Superior temporal gyrus (tissue), 1 donor: ENCODE results near the gene ELL2.
A peak's percentile ranks its signal among the peaks of the same experiment; 100 is the strongest.
"Not testable (repeated sequence)": the region's sequence is repeated elsewhere in the genome, so short reads cannot be mapped to it uniquely, and the experiment has no call there.

Experiments used
- DNase-seq: peaks from one replicate; pipeline ENCODE4 v3.0.0-alpha.2; 2016; ENCODE audit errors: extremely low spot score

Gene ELL2

DNA sequence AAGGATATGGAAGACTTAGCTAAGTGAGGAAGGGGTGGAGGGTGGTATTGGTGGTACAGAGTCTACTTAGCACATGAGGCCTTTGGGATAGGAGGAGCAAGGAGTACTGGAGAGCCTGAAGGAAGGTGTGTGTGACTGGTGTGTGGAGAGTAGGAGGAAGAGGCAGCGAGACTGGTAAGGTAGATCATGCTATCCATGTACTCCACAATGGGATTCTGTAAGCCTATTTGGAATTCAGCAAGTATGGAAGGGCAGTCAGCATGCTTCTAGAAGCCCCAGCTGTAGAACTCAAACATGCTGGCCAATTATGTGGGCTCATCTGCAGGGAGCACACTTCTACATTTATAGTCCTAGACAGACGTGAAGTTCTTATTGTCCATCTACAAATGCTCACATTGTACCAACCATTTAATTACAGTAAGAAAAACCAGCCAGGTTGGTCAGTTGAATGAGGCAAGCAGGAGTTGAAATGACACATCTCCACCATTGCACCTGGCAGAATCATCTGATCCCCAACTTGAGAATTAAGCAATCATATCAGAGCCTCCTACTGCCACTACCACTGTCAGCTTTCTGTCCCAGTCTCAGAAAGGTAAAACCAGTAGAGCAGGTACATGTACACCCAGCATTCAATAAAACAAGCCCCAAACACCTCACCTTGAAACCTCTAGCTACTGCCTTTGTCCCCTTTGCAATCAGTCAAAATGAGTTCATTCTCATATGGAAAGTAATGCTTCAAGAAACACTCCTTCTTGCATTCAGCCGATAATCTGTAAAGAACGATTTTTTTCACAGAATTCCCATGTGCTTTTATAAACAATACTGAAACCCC lies 78.2 kb downstream of the ELL2 start:
- DNase-seq: no peak

DNA sequence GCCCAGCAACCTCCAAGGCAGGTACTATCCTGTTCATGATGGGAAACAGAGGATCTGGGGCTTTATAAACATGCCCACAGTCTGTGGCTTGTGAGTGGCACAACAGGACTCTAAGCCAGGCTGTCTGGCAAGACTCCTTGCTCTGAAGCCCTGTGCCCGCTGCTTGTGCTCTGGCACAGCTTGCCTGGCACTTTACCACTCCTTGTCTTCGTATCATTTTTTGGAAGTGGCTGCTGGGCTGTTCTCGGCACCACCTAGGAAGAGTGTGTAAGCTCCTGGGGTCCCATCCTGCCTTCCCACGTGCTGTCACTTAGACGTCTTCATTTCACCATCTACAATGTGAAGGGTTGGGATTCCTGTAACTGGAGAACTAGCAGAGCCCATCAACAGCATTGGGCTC lies 79.8 kb downstream of the ELL2 start:
- no peak for DNase-seq

DNA sequence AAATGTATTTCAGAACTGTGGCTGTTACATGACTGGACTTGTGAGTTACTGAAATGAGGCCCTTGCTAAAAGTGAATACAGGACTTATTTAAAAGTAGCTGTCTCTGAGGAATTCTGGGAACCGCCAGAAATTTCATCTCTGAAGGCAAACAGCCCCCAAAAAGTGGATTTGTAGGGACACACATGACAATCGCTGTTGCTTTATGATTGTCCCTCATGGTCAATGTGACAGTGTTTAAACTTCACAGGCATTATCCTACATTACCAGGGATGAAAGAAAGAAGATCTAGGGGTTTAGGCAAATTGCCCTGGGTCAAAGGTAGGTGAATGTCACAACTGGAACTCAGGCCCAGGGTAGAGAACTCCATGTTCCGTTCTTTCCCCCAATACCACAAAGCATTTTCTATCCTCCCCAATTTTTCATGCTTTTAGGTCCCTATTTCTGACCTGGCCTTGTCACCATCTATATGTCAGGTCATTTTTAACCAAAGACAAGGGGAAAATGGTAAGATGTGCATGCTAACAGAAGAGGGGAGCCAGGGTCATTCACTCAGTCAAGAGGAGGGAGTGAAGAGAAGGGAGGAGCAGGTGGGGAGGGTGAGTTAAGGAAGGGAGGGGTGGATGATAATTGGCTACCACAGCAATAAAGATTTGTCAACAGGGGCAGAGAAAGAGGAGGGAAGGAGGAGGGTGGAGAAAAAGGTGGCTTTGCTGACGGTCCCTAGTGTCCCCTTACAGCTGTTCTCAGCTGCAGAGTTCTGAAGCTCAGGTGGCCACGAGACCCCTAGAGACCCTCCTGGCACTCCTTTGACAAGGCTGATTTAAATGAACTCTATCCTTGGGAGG lies 81.3 kb downstream of the ELL2 start:
- DNase-seq: no peak

GRCh38 chr5:95879661-95880060 lies 82.0 kb downstream of the ELL2 start:
- DNase-seq: no peak

- no peak for DNase-seq
These were observed 83.0 kb downstream of the ELL2 start for GRCh38 chr5:95878417-95879323.

DNA sequence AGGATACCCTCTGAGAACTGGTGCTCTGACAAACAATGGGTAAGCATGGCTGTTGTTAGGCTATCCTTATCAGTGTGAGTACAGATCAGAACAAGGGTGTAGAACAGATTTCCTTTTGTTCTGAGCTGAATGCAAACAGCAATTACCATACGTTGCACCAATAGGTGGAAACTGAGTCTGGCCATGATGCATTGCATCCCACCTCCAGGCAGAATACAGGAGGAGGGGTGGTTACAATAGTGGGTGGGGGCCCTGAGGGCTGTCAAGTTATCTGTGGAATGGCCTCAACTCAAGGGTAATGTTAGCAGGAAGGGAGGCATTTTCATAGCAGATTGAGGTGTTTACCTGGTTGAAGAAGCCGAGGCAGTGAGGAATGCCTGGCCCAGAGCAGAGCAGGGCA lies 84.9 kb downstream of the ELL2 start:
- no peak for DNase-seq

- DNase-seq: no peak
These were observed 87.4 kb downstream of the ELL2 start for GRCh38 chr5:95874246-95874645.

DNA sequence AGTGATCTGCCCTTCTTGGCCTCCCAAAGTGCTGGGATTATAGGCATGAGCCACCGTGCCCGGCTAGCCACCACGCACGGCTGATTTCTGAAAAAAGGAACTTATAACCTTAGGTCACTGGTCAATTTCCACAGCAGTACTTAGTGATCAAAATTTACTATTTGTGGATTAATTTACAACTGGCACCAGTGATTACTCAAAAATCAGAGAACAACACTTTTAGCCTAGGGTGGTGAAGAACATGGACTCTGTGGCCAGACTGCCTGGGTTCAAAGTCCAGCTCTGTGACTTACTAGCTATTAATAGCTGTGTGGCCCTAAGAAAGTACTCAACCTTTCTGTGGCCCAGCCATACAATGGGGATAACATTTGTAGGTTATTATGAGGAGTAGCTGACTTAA lies 88.3 kb downstream of the ELL2 start:
- DNase-seq: no peak

- no peak for DNase-seq
These were observed 89.0 kb downstream of the ELL2 start for GRCh38 chr5:95872346-95873268.

GRCh38 chr5:95871146-95871806 lies 90.4 kb downstream of the ELL2 start:
- DNase-seq: no peak

DNA sequence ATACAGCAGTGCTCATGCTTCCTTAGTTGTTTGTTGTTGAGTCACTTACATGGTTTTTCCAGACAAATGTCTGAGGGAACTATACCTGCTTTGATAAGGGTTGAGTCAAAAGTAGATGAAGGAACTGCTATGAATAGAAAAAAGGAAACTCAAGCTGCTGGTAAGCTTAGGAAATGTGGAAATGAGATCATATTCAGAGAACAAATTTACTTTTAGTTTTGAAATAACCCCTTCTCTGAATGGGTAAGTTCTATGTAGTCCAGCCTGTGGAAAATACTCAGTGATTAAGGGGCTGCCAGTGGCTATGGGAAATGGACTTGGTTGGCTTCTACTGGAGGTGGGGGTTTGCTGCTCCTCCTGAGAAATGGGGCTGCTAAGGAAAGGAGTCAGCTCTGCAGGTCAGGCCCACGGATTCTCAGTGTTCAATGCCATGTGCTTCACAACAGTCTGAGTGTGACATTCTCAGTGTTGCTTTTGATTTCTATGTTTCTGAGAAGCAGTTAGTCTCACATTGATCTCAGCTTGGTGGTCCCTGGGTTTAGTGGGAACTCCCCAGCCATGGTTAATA lies 91.5 kb downstream of the ELL2 start:
- no peak for DNase-seq

- DNase-seq: not testable (repeated sequence)
These were observed 92.3 kb downstream of the ELL2 start for GRCh38 chr5:95869173-95869855.

GRCh38 chr5:95868136-95868535 lies 93.5 kb downstream of the ELL2 start:
- DNase-seq: no peak

GRCh38 chr5:95866435-95867040 lies 95.1 kb downstream of the ELL2 start:
- no peak for DNase-seq

DNA sequence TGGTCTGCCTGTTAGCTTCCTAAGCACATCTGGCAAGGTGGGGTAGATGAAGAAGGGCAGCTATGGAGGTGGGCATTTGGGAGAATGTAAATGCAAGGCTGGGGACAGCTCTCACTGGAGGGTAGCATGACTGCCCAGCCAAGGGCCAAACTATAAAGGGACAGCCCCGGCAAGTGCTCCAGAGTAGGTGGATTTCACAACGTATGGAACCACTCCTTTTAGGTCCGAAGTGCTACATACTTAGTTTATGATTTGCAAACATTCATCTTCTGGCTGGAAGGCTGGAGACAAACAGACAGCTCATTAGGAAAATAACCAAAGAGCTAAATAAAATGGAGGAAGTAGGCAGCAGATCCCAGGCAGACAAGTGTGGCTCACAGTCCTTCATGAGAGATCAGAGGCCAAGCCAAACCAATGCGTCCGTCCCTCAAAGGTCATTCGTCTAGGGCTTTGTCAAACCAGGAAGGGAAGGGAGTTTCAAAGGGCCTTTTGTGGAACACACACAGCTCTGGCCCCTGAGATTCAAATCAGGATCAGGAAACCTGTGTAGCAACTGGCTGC lies 96.6 kb downstream of the ELL2 start:
- no peak for DNase-seq

DNA sequence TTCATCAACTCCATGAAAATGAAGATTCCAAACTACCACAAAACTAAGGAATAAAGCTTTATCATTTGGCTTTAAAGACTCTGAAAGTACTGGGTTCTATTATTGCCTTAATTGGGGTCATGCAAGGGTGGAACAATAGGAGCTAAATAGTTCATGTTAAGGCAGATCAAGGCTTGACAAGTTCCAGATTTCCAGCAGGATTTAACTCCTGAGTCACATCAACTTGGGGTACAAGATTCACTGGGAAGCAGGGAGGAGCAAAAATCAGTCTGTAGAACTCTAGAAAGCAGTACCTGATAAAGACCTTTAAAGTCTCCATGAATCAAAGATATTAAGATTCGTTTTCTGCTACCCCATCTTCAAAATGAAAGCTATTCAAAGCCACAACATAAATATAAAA lies 97.2 kb downstream of the ELL2 start:
- DNase-seq: no peak

DNA sequence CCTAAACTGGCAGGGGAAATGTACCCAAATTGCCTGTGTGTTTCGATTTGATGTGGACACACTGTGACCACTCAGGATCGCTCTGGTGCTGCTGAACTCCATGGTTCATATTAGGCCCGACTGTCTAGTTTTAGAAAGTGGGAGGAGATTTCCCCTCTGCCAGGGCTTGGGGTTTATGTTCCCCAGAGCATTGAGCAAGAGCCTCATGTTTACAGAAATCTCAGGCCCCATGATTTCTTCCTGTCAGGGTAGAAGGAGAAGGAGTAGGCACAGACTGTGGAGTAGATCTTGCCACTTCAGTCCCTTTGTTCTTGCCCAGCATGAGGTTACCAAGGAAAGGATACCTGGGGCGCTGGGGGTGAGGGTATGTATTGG lies 98.3 kb downstream of the ELL2 start:
- DNase-seq: peak; percentile 51

- no peak for DNase-seq
These were observed 98.8 kb downstream of the ELL2 start for GRCh38 chr5:95862671-95863382.
